ENCODE data around the gene NTM. TPM values are rescaled to one million over a fixed set of nuclear protein-coding genes. Genes with fewer than 3 reads are reported as not detected.

NTM gene
- polyA plus RNA-seq, 1 donor from 2014 or later, result 39.4 TPM

DNA sequence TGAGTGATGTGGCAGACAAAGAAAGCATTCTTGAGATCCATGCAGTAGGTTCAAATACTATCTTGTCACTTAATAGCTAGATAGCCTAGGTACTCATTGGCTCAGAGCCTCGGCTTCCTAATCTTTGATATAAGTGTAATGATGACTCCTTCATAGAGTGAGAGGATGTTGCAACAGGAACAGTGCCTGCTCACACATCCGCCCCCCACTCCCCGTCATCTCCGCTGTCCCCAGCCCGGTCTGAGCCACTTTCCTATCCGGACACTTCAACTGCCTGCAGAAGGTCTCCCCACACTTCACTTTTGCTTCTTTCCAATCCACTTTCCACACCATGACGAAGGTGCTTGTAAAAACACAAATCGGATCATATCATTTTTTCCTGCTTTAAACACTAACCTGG, 128.8 kb downstream of the NTM start:
- Histone ChIP-seq H3K9me3 (ENCODE audit: low read length) (no peaks in the 10 kb centered on the region), H4K20me1 (ENCODE audit: insufficient read depth) (no peaks in the 10 kb centered on the region), H2AFZ (ENCODE audit: low read depth, low read length) (no peak overlapping the region), H3K79me2 (replicated peaks; ENCODE audit: insufficient read depth, low read length) (no peaks in the 10 kb centered on the region), H3F3A (ENCODE audit: insufficient read depth, low read length, poor library complexity, severe bottlenecking) (no peaks in the 10 kb centered on the region), H3K9me2 (ENCODE audit: insufficient read depth, low read length) (no peaks in the 10 kb centered on the region), H3K4me2 (ENCODE audit: low read length) (no peak overlapping the region), H3K27ac (ENCODE audit: low read length) (no peak overlapping the region), H3K27me3 (ENCODE audit: insufficient read depth, low read depth, low read length) (no peaks in the 10 kb centered on the region), H3K4me3 (ENCODE audit: low read length) (no peak overlapping the region), H3K36me3 (ENCODE audit: insufficient read depth, low read length) (no peaks in the 10 kb centered on the region), H3K9ac (ENCODE audit: low read length) (no peak overlapping the region)
- TF ChIP-seq EZH2 (IDR thresholded peaks at IDR 0.05; ENCODE audit: borderline replicate concordance, insufficient read depth, low read length, poor library complexity, severe bottlenecking) (no peak), TAF1 (IDR thresholded peaks at IDR 0.05; ENCODE audit: low read depth) (no peak), EP300 (conservative IDR thresholded peaks at IDR 0.05; ENCODE audit: poor library complexity, severe bottlenecking) (no peak), POLR2AphosphoS5 (IDR thresholded peaks at IDR 0.05) (no peak), RAD21 (conservative IDR thresholded peaks at IDR 0.05) (no peak), MXI1 (conservative IDR thresholded peaks at IDR 0.05; ENCODE audit: poor library complexity, severe bottlenecking) (no peak), SMC3 (conservative IDR thresholded peaks at IDR 0.05; ENCODE audit: poor library complexity) (no peak)
- TF ChIP-seq, protein P1, sequence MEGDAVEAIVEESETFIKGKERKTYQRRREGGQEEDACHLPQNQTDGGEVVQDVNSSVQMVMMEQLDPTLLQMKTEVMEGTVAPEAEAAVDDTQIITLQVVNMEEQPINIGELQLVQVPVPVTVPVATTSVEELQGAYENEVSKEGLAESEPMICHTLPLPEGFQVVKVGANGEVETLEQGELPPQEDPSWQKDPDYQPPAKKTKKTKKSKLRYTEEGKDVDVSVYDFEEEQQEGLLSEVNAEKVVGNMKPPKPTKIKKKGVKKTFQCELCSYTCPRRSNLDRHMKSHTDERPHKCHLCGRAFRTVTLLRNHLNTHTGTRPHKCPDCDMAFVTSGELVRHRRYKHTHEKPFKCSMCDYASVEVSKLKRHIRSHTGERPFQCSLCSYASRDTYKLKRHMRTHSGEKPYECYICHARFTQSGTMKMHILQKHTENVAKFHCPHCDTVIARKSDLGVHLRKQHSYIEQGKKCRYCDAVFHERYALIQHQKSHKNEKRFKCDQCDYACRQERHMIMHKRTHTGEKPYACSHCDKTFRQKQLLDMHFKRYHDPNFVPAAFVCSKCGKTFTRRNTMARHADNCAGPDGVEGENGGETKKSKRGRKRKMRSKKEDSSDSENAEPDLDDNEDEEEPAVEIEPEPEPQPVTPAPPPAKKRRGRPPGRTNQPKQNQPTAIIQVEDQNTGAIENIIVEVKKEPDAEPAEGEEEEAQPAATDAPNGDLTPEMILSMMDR (IDR thresholded peaks at IDR 0.05; ENCODE audit: poor library complexity, severe bottlenecking), result no peak
- TF ChIP-seq, protein P2, sequence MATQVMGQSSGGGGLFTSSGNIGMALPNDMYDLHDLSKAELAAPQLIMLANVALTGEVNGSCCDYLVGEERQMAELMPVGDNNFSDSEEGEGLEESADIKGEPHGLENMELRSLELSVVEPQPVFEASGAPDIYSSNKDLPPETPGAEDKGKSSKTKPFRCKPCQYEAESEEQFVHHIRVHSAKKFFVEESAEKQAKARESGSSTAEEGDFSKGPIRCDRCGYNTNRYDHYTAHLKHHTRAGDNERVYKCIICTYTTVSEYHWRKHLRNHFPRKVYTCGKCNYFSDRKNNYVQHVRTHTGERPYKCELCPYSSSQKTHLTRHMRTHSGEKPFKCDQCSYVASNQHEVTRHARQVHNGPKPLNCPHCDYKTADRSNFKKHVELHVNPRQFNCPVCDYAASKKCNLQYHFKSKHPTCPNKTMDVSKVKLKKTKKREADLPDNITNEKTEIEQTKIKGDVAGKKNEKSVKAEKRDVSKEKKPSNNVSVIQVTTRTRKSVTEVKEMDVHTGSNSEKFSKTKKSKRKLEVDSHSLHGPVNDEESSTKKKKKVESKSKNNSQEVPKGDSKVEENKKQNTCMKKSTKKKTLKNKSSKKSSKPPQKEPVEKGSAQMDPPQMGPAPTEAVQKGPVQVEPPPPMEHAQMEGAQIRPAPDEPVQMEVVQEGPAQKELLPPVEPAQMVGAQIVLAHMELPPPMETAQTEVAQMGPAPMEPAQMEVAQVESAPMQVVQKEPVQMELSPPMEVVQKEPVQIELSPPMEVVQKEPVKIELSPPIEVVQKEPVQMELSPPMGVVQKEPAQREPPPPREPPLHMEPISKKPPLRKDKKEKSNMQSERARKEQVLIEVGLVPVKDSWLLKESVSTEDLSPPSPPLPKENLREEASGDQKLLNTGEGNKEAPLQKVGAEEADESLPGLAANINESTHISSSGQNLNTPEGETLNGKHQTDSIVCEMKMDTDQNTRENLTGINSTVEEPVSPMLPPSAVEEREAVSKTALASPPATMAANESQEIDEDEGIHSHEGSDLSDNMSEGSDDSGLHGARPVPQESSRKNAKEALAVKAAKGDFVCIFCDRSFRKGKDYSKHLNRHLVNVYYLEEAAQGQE (IDR thresholded peaks at IDR 0.05; ENCODE audit: borderline replicate concordance), result no peak

DNA sequence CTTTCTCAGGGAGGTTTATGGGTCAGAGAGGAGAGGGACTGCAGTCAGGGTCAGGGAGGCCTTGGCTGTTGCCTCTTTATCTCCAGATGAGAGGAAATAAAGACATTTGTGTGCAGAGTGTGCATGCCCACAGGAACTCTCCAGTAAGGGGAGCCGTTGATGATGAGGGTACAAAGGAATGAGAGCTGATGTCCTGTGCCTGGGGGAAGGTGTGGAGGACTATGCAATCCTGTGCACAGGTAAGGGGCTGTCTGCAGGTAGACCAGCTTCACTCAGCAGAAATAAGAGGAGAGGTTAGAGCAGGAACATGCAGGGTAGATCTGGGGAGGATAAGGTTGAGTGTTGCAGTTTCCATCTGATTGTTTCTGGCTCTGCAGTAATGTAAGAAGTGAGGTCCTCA, 132.6 kb downstream of the NTM start:
- H2AFZ ChIP-seq (ENCODE audit: low read depth, low read length), result no peak overlapping the region
- TF ChIP-seq POLR2AphosphoS5 (IDR thresholded peaks at IDR 0.05), result no peak
- no peak for TF ChIP-seq SMC3 (conservative IDR thresholded peaks at IDR 0.05; ENCODE audit: poor library complexity)
- no peak for TF ChIP-seq EZH2 (IDR thresholded peaks at IDR 0.05; ENCODE audit: borderline replicate concordance, insufficient read depth, low read length, poor library complexity, severe bottlenecking)
- H3K9me2 ChIP-seq (ENCODE audit: insufficient read depth, low read length), result no peaks in the 10 kb centered on the region
- no peak overlapping the region for H3K4me2 ChIP-seq (ENCODE audit: low read length)
- H3K27ac ChIP-seq (ENCODE audit: low read length), result no peak overlapping the region
- no peaks in the 10 kb centered on the region for H3K27me3 ChIP-seq (ENCODE audit: insufficient read depth, low read depth, low read length)
- H3K36me3 ChIP-seq (ENCODE audit: insufficient read depth, low read length), result no peaks in the 10 kb centered on the region
- no peaks in the 10 kb centered on the region for H3K79me2 ChIP-seq (replicated peaks; ENCODE audit: insufficient read depth, low read length)
- H3K9me3 ChIP-seq (ENCODE audit: low read length), result no peaks in the 10 kb centered on the region
- H3F3A ChIP-seq (ENCODE audit: insufficient read depth, low read length, poor library complexity, severe bottlenecking), result no peaks in the 10 kb centered on the region
- H3K4me3 ChIP-seq (ENCODE audit: low read length), result no peak overlapping the region
- H3K9ac ChIP-seq (ENCODE audit: low read length), result no peak overlapping the region
- no peaks in the 10 kb centered on the region for H4K20me1 ChIP-seq (ENCODE audit: insufficient read depth)

Measured in neural cell (in vitro differentiated cells).